ENCODE results near the gene TUSC2.

TUSC2 gene

DNA sequence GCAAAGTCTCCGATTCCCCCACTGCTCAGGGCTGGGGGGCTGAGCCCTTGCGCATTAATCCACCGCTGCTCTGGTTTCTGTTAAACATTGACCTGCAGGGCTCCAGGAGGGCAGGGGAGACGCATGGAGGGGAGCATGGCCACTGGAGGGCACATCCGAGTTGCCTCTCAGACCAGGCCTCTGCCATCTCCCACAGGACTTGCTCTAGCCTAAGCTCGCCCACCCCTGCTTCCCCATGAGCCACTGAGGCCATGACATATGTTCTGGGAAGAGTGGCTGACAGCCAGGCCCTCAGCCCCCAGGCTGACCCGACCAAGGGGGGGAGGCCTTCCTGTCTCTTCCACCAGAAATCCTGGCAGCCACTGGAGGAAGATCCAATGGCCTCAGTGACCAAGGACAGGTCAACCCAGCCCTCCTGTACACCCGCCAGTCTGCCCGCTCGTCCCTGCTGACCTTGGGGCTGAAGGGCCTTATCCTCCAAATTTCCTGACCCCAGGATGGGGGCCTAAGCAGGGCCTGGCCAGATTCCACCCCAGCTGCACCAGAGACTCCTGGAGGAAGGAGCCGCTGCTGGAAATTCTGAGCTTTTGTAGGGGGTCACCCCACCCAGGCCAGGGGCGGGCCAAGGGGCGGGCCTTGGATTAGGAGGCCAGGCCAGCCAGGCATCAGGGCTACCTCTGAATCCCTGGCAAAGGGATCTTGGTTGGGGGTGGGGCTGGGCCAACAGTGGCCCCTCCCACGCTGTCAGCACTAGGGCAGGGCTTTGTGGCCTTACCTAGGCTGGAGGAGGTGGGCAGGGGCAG, 24.8 kb downstream of the TUSC2 start, which contains the start of gene HYAL1:
Gene HYAL1, minus strand, starts transcription at position 562 of the 803 bp plus-strand sequence. CDS start 618 bp downstream, outside the sequence.
- H4K20me1 ChIP-seq (ENCODE audit: insufficient read depth, low read length), result no peaks in the 10 kb centered on the region
- peaks cover 12% of the 10 kb centered on the region for H3K4me1 ChIP-seq (ENCODE audit: low read length)
- H3K27ac ChIP-seq (ENCODE audit: low read length), result no peak within 1 kb of the TSS
- H3K4me3 ChIP-seq (ENCODE audit: low read length), result no peak within 1 kb of the TSS
- no peak within 1 kb of the TSS for H3K9ac ChIP-seq (ENCODE audit: low read length)
- TF ChIP-seq CTCF (IDR thresholded peaks at IDR 0.05; ENCODE audit: low read depth, low read length) (no peak), EZH2phosphoT487 (IDR thresholded peaks at IDR 0.05; ENCODE audit: low read depth) (no peak)
- H3K79me2 ChIP-seq (ENCODE audit: low read length), result 0 out of 2 replicates have a peak, but pooled peaks cover 3% of the 10 kb centered on the region
- H3K36me3 ChIP-seq (replicated peaks; ENCODE audit: low read depth, low read length), result no peaks in the 10 kb centered on the region
- no peak within 1 kb of the TSS for H2AFZ ChIP-seq (ENCODE audit: low read depth, low read length)
- H3K4me2 ChIP-seq (ENCODE audit: low read length), result no peak within 1 kb of the TSS
- H3K9me3 ChIP-seq (ENCODE audit: insufficient read depth, low read length), result peaks cover 3% of the 10 kb centered on the region; the same call in 1 of the 2 replicates
- no peaks in the 10 kb centered on the region for H3K27me3 ChIP-seq (ENCODE audit: low read depth, low read length)

DNA sequence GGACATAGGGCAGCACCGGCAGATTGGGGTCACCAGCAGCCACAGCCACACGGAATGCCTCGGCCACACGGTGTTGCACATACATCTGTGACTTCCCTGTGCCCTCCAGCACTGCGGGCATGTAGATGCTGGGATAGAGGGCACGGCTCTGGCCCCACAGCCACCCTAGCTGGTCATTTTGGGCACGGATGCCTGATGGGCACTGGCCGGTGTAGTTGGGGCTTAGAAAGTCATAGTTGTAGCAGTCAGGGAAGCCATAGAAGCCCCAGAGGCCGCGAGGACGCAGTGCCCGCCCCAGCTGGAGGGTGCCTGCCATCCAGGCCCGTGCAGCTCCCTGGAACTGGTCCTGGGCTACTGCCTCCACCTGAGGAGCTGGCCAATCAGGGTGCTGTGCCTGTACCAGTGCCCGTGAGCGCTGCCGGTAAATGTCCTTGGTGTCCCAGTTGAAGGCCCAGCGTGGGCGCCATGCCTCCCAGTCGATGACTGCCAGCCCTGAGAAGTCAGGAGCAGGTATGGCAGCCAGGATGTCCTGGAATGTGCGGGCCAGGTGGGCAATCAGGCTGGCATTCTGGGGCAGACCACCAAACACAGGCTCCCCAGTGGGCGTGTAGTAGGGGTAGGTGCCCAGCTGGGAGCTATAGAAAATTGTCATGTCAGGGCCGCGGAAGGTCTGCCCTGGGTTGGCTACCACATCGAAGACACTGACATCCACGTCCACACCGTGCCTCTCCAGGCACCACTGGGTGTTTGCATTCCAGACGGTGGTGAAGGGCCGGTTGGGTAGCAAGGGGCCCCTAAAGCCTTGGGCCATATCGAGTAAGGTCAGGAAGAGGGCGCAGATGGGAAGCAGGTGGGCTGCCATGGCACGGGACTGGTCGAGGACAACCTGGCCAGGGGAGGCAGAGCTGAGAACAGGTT, 25.7 kb downstream of the TUSC2 start:
- Histone ChIP-seq H3K4me3 (ENCODE audit: low read length) (no peak overlapping the region), H4K20me1 (ENCODE audit: insufficient read depth, low read length) (no peaks in the 10 kb centered on the region), H3K27me3 (ENCODE audit: low read depth, low read length) (no peaks in the 10 kb centered on the region), H3K79me2 (ENCODE audit: low read length) (0 out of 2 replicates have a peak, but pooled peaks cover 7% of the 10 kb centered on the region), H3K9ac (ENCODE audit: low read length) (no peak overlapping the region), H3K27ac (ENCODE audit: low read length) (no peak overlapping the region), H3K4me1 (ENCODE audit: low read length) (peaks cover 16% of the 10 kb centered on the region), H2AFZ (ENCODE audit: low read depth, low read length) (no peak overlapping the region), H3K36me3 (replicated peaks; ENCODE audit: low read depth, low read length) (no peaks in the 10 kb centered on the region), H3K9me3 (ENCODE audit: insufficient read depth, low read length) (0 out of 2 replicates have a peak, but pooled peaks cover 3% of the 10 kb centered on the region), H3K4me2 (ENCODE audit: low read length) (no peak overlapping the region)
- TF ChIP-seq CTCF (IDR thresholded peaks at IDR 0.05; ENCODE audit: low read depth, low read length), result no peak
- no peak for TF ChIP-seq EZH2phosphoT487 (IDR thresholded peaks at IDR 0.05; ENCODE audit: low read depth)

GRCh38 chr3:50300681-50301254, 27.3 kb downstream of the TUSC2 start:
- H3K79me2 ChIP-seq (ENCODE audit: low read length), result 0 out of 2 replicates have a peak, but pooled peaks cover 7% of the 10 kb centered on the region
- no peaks in the 10 kb centered on the region for H4K20me1 ChIP-seq (ENCODE audit: insufficient read depth, low read length)
- H3K27ac ChIP-seq (ENCODE audit: low read length), result no peak overlapping the region
- peak overlapping the region; percentile 78; the same call in 1 of the 2 replicates for H3K4me3 ChIP-seq (ENCODE audit: low read length)
- H3K9me3 ChIP-seq (ENCODE audit: insufficient read depth, low read length), result no peaks in the 10 kb centered on the region
- peaks cover 16% of the 10 kb centered on the region for H3K4me1 ChIP-seq (ENCODE audit: low read length)
- H3K27me3 ChIP-seq (ENCODE audit: low read depth, low read length), result no peaks in the 10 kb centered on the region
- peak overlapping the region; percentile 83 for H3K4me2 ChIP-seq (ENCODE audit: low read length)
- no peak overlapping the region for H2AFZ ChIP-seq (ENCODE audit: low read depth, low read length)
- H3K9ac ChIP-seq (ENCODE audit: low read length), result no peak overlapping the region
- no peaks in the 10 kb centered on the region for H3K36me3 ChIP-seq (replicated peaks; ENCODE audit: low read depth, low read length)
- TF ChIP-seq CTCF (IDR thresholded peaks at IDR 0.05; ENCODE audit: low read depth, low read length) (no peak), EZH2phosphoT487 (IDR thresholded peaks at IDR 0.05; ENCODE audit: low read depth) (no peak)

Measured in OCI-LY3 (cell line).